Transverse colon (tissue), 4 donors: ENCODE data around the gene PTPN4.

Experiments used
- CTCF ChIP-seq, 5 experiments: fragments of 200-600 bp in 3 of 5; fragments of 450-650 bp in 2 of 5; sonication (generic) in 3 of 5; IDR thresholded peaks; 1 replicate in 2 of 5; 2 replicates in 3 of 5; pipeline ENCODE4 v1.5.1; 2016 to 2017; ENCODE audit warnings: antibody characterized with exemption in 5 of 5, inconsistent platforms in 3 of 5, mild to moderate bottlenecking in 2 of 5, moderate library complexity in 1 of 5
- EP300 ChIP-seq: sonication (generic); formaldehyde crosslinking; IDR thresholded peaks from one replicate; pipeline ENCODE4 v1.6.1; 2017; ENCODE audit warnings: antibody characterized with exemption, low read depth
- POLR2A ChIP-seq: fragments of 450-650 bp; IDR thresholded peaks from one replicate; pipeline ENCODE4 v1.6.1; 2016; ENCODE audit warnings: antibody characterized with exemption, mild to moderate bottlenecking, moderate library complexity
- POLR2AphosphoS5 ChIP-seq, 3 donors: sonication (generic); formaldehyde crosslinking; IDR thresholded peaks; one replicate each; pipeline ENCODE4 v1.6.1; 2016; ENCODE audit warnings: antibody characterized with exemption in 3 of 3

- no peak for TF ChIP-seq EP300
- no peak for TF ChIP-seq POLR2A
- TF ChIP-seq CTCF (IDR thresholded peaks at IDR 0.05) = no peak
- no peak for TF ChIP-seq POLR2AphosphoS5 (IDR thresholded peaks at IDR 0.05)
Measured at GRCh38 chr2:119837759-119838158, 78.0 kb downstream of the PTPN4 start.
